HCT116 (cell line): Measurements from ENCODE around the gene SYCP2.

Source experiments
- CEBPB ChIP-seq: IDR thresholded peaks from 2 replicates; pipeline ENCODE4 v1.6.1; 2012; ENCODE audit warnings: low read depth
- CTCF ChIP-seq, 3 experiments: fragments of 200-600 bp in 1 of 3; sonication (generic) in 1 of 3; IDR thresholded peaks in 2 of 3; conservative IDR thresholded peaks in 1 of 3; 2 replicates each; pipeline ENCODE4 v1.5.1; 2012 to 2017; ENCODE audit warnings: low read depth in 2 of 3, low read length in 2 of 3, antibody characterized with exemption in 1 of 3, borderline replicate concordance in 1 of 3, control low read depth in 1 of 3, mild to moderate bottlenecking in 1 of 3, mixed read lengths in 1 of 3, mixed run types in 1 of 3, moderate library complexity in 1 of 3; ENCODE audit not compliant: insufficient read depth in 1 of 3
- EZH2 ChIP-seq: fragments of 200-600 bp; sonication (generic); IDR thresholded peaks from 2 replicates; pipeline ENCODE4 v1.6.1; 2017; ENCODE audit warnings: antibody characterized with exemption, mixed run types
- EZH2phosphoT487 ChIP-seq: fragments of 200-600 bp; IDR thresholded peaks from 2 replicates; pipeline ENCODE4 v1.6.1; 2018; ENCODE audit warnings: antibody characterized with exemption, borderline replicate concordance
- POLR2A ChIP-seq: IDR thresholded peaks from 2 replicates; pipeline ENCODE4 v1.7.0; 2011; ENCODE audit warnings: borderline replicate concordance; ENCODE audit not compliant: insufficient read depth, insufficient read length; ENCODE audit errors: extremely low read depth
- POLR2AphosphoS5 ChIP-seq: IDR thresholded peaks from 2 replicates; pipeline ENCODE4 v1.6.1; 2011; ENCODE audit warnings: mild to moderate bottlenecking, low read depth, low read length, moderate library complexity
- SP1 ChIP-seq: IDR thresholded peaks from 2 replicates; pipeline ENCODE4 v1.6.1; 2012; ENCODE audit warnings: low read depth
- TCF7L2 ChIP-seq: IDR thresholded peaks from 2 replicates; pipeline ENCODE4 v1.7.0; 2011; ENCODE audit warnings: borderline replicate concordance, inconsistent platforms; ENCODE audit not compliant: insufficient read depth, insufficient read length; ENCODE audit errors: extremely low read depth
- YY1 ChIP-seq: IDR thresholded peaks from 2 replicates; pipeline ENCODE4 v1.6.1; 2011; ENCODE audit warnings: low read length, low read depth, moderate library complexity, mild to moderate bottlenecking; ENCODE audit not compliant: insufficient replicate concordance; ENCODE audit errors: extremely low read depth
- ZNF274 ChIP-seq: fragments of 200-500 bp; sonication (Bioruptor generic); IDR thresholded peaks from 2 replicates; pipeline ENCODE4 v1.6.1; 2014; ENCODE audit warnings: mild to moderate bottlenecking, low read depth, low read length, inconsistent platforms

- no peak for TF ChIP-seq CTCF (IDR thresholded peaks at IDR 0.05 in 2 of 3, conservative IDR thresholded peaks at IDR 0.05 in 1 of 3; ENCODE audit: borderline replicate concordance in 1 of 3, insufficient read depth in 1 of 3, low read depth in 2 of 3, low read length in 2 of 3)
- no peak for TF ChIP-seq POLR2A
- TF ChIP-seq EZH2 = no peak
- no peak for TF ChIP-seq CEBPB
- TF ChIP-seq ZNF274 = no peak
- TF ChIP-seq TCF7L2 = no peak
- TF ChIP-seq SP1 = no peak
- TF ChIP-seq EZH2phosphoT487 = no peak
- TF ChIP-seq POLR2AphosphoS5 = no peak
- no peak for TF ChIP-seq YY1
Measured at GRCh38 chr20:59866338-59866737, 67.1 kb downstream of the SYCP2 start.
